Measurements from ENCODE around the gene RFWD3. TPM values are rescaled to one million over a fixed set of nuclear protein-coding genes. Genes with fewer than 3 reads are reported as not detected.

The RFWD3 gene
- total RNA-seq, 1 donor from 2014 or later: 72.8 TPM

GRCh38 chr16:74611721-74612120 lies 55.0 kb downstream of the RFWD3 start:
- Mint-ChIP-seq H3K27ac (ENCODE audit: unreplicated experiment) (no peak overlapping the region), H3K4me1 (peaks cover 10% of the 10 kb centered on the region), H3K9me3 (no peaks in the 10 kb centered on the region), H3K36me3 (ENCODE audit: low read depth) (peaks cover 2% of the 10 kb centered on the region), H3K4me3 (peak overlapping the region; percentile 75), H3K27me3 (ENCODE audit: low read depth) (no peaks in the 10 kb centered on the region)
- TF ChIP-seq CTCF (conservative IDR thresholded peaks at IDR 0.05): no peak
- no peak for DNase-seq (ENCODE audit: low read depth, low spot score)

GRCh38 chr16:74608944-74609343 lies 57.7 kb downstream of the RFWD3 start:
- Mint-ChIP-seq H3K4me1 (peaks cover 34% of the 10 kb centered on the region), H3K27ac (ENCODE audit: unreplicated experiment) (no peak overlapping the region), H3K36me3 (ENCODE audit: low read depth) (peaks cover 2% of the 10 kb centered on the region), H3K27me3 (ENCODE audit: low read depth) (no peaks in the 10 kb centered on the region), H3K4me3 (peak overlapping the region; percentile 54), H3K9me3 (no peaks in the 10 kb centered on the region)
- DNase-seq (ENCODE audit: low read depth, low spot score): no peak
- no peak for TF ChIP-seq CTCF (conservative IDR thresholded peaks at IDR 0.05)

- H3K4me1 Mint-ChIP-seq: peaks cover 40% of the 10 kb centered on the region
- H3K36me3 Mint-ChIP-seq (ENCODE audit: low read depth): peaks cover 2% of the 10 kb centered on the region
- no peak overlapping the region for H3K27ac Mint-ChIP-seq (ENCODE audit: unreplicated experiment)
- no peaks in the 10 kb centered on the region for H3K9me3 Mint-ChIP-seq
- no peak for DNase-seq (ENCODE audit: low read depth, low spot score)
- peak overlapping the region; percentile 91 for H3K4me3 Mint-ChIP-seq
- TF ChIP-seq CTCF (conservative IDR thresholded peaks at IDR 0.05): no peak
- no peaks in the 10 kb centered on the region for H3K27me3 Mint-ChIP-seq (ENCODE audit: low read depth)
These were observed 58.3 kb downstream of the RFWD3 start for GRCh38 chr16:74608381-74608780.

- peak; percentile 3 for DNase-seq (ENCODE audit: low read depth, low spot score)
These were observed 58.7 kb downstream of the RFWD3 start for GRCh38 chr16:74607962-74608356.

GRCh38 chr16:74607310-74607961 lies 59.2 kb downstream of the RFWD3 start:
- no peak for TF ChIP-seq CTCF (conservative IDR thresholded peaks at IDR 0.05)
- Mint-ChIP-seq H3K4me3 (peak overlapping the region; percentile 91), H3K36me3 (ENCODE audit: low read depth) (peaks cover 2% of the 10 kb centered on the region), H3K27ac (ENCODE audit: unreplicated experiment) (peak overlapping the region; percentile 90), H3K27me3 (ENCODE audit: low read depth) (no peaks in the 10 kb centered on the region), H3K9me3 (no peaks in the 10 kb centered on the region), H3K4me1 (peaks cover 41% of the 10 kb centered on the region)
- no peak for DNase-seq (ENCODE audit: low read depth, low spot score)

More at GRCh38 chr16:74607962-74608356, 58.7 kb downstream of the RFWD3 start:
- Mint-ChIP-seq H3K27me3 (ENCODE audit: low read depth) (no peaks in the 10 kb centered on the region), H3K4me3 (peak overlapping the region; percentile 91), H3K36me3 (ENCODE audit: low read depth) (peaks cover 2% of the 10 kb centered on the region), H3K27ac (ENCODE audit: unreplicated experiment) (no peak overlapping the region), H3K4me1 (peaks cover 41% of the 10 kb centered on the region), H3K9me3 (no peaks in the 10 kb centered on the region)
- TF ChIP-seq CTCF (conservative IDR thresholded peaks at IDR 0.05): no peak
